Activated CD4-positive, CD25-positive, alpha-beta regulatory T cell treated with anti-CD3 and anti-CD28 coated beads, Interleukin-2, amount 50 U/mL, for 72 hours (primary cell): ENCODE results near the gene TPK1.
A peak's percentile ranks its signal among the peaks of the same experiment; 100 is the strongest.
"Not testable (repeated sequence)": the region's sequence is repeated elsewhere in the genome, so short reads cannot be mapped to it uniquely, and the experiment has no call there.

Experiments
- DNase-seq: peaks from one replicate; pipeline ENCODE4 v3.0.0; 2021

TPK1 gene

GRCh38 chr7:144455040-144455404 is 380.8 kb downstream of the TPK1 start:
- no peak for DNase-seq

GRCh38 chr7:144454256-144455039 is 381.4 kb downstream of the TPK1 start:
- no peak for DNase-seq

GRCh38 chr7:144452064-144452463 is 383.8 kb downstream of the TPK1 start:
- no peak for DNase-seq

GRCh38 chr7:144445590-144445989 is 390.3 kb downstream of the TPK1 start:
- no peak for DNase-seq

DNA sequence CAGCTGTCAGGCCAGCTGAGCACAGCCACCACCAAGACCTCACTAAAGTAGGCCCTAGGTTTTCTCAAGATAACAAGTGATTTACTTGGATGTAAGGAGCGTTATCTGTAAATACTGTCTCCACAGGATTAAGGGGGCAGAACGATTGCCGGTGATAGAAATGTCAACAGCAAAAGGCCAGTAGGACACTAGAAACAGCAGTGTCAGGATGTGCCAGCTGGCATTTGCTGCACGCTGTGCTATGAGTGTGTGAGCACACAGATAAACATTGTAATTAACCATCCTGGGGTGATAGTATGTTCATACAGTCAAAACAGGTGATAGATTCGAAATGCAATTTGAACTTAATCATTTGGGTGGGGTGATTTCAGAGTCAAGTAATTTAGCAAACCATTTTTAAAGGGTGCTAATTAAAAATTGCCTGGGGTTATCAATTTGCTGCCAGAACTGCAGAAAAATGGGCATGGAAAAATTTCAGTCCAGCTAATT is 396.1 kb downstream of the TPK1 start:
- no peak for DNase-seq

DNA sequence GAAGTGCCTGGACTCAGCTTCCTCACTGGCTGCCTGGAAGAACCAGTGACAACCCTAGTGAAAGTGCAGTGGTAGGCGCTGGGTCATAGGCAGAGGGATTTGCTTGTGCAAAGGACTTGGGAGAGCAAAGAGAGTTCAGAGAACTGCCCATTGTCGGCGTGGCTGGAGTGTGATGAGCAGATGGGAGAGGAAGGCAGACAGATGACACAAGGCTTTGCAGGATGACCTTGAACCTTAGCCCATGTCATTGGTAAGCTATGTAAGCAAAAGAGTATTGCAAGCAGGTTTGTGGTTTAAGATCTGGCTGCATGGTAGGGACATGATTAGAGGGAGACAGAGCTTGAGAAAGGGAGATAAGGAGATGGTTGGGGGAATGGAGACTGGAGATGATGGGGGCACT is 397.1 kb downstream of the TPK1 start:
- DNase-seq, result no peak

GRCh38 chr7:144437370-144438191 is 398.3 kb downstream of the TPK1 start:
- peak; percentile 34 for DNase-seq

DNA sequence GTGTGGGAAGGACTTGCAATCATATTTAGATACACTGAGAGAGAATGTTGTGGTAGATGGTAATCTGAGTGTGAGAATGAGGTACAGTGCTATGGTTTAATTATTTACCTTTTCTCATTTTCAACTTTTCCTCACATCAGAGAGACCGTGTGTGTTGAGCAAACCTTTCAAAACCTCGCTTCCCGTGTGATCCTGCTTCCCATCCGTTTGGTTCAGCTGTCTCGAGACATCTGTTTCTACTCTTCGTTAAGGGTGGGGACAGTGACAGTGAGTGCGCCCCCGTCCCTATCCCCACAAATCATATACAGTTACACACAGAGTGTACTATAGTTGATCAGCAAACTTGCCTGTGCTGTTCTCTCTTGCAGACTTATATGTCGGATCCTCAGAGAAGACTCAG is 399.4 kb downstream of the TPK1 start:
- no peak for DNase-seq

DNA sequence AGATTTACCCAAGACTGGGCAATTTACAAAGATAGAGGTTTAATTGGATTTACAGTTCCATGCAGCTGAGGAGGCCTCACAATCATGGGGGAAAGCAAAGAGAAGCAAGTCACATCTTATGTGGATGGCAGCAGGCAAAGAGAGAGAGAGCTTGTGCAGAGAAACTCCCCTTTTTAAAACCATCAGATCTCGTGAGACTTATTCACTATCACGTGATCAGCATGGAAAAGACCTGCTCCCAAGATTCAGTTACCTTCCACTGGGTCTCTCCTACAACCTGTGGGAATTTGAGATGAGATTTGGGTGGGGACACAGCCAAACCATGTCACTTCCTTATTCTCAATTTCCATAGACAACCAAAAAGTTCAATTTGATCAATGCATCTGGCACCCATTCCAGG is 407.4 kb downstream of the TPK1 start:
- no peak for DNase-seq

GRCh38 chr7:144427539-144427938 is 408.3 kb downstream of the TPK1 start:
- not testable (repeated sequence) for DNase-seq

- not testable (repeated sequence) for DNase-seq
Observed at GRCh38 chr7:144418931-144419330, 416.9 kb downstream of the TPK1 start.

GRCh38 chr7:144416341-144416740 is 419.5 kb downstream of the TPK1 start:
- DNase-seq, result no peak

GRCh38 chr7:144415858-144416257 is 420.0 kb downstream of the TPK1 start:
- DNase-seq, result no peak

DNA sequence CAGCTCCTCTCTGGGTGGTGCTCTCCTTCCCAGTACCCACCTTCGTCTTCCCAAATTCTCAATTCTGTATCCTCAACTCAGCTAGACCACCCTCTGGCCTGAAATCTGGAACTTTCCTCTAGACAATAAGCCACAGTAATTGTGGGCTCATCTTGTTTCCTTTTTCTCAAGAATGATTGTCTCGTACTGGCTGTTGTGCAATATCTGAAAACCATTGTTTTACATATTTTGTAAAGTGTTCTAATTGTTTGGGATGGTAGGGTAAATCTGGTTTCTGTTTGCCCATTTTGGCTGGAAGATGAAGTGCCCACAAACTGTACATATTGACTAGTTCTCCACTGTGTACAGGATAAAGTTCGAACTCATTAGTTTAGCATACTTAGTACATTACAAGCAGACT is 421.0 kb downstream of the TPK1 start:
- no peak for DNase-seq

- no peak for DNase-seq
Observed at GRCh38 chr7:144410441-144410840, 425.4 kb downstream of the TPK1 start.

- no peak for DNase-seq
Observed at GRCh38 chr7:144408121-144408520, 427.7 kb downstream of the TPK1 start.

GRCh38 chr7:144407266-144407931 is 428.5 kb downstream of the TPK1 start:
- DNase-seq, result no peak

DNA sequence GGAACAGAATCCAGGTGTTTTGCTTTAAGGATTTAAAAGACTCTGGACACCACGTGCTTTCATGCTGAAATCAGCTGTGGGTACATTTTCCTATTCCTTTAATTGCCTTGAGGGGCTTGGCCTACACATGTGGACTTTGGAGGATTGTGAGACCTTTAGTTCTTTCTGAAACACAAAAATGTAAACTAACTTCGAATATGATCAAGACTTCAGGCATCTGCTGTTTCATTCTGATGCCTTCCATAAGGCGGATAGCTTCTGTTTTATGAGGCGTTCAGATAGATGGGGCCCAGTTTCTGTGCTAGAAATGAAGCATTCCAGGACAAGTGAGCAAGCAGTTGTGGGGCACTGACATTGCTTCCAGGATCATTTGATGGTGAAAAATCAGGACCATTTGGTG is 430.9 kb downstream of the TPK1 start:
- no peak for DNase-seq

DNA sequence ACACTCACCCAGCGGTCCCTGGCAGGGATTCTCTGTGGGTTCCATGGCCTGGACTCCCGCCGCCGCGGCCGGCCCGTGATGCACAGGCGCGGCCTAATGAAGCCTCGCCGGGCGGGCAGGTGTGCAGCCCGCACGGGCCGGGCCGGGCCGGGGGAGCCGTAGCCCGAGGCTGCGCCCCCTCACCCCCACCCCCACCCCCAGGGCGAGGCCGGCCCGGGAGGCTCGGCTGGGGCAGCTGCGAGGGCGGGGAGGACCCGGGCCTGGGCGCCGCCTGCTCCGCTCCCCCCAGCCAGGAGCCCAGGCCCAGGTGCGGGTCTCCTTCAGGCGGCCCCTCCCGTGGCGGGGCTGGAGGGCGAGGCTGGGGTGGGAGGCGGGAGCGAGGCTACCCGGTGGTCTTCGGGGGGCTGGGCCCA is 432.2 kb downstream of the TPK1 start, which contains the start of gene NOBOX:
Gene NOBOX, minus strand, starts transcription at position 45 of the 413 bp plus-strand sequence.
- no peak for DNase-seq

DNA sequence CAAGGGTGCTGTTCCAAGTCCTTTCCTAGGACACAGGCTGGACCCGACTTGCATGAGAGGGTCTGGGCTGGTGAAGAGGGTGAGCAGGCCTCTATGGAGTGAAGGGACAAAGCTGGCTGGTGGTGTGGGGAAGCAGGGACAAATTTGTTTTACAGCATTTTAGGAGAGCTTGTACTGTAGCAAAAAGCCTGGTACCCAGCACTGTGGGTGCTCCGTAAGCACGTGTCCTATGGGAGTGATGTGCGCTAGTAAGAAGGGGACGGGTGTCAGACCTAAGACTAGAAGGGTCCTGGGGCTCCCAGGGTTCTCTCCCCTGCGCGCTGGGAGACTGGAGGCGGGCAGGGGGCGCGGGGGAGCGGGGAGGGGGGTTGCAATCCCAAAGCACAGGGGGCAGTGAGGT is 432.8 kb downstream of the TPK1 start:
- DNase-seq, result no peak
